Activated CD8-positive, alpha-beta T cell treated with anti-CD3 and anti-CD28 coated beads for 36 hours (primary cell): Measurements from ENCODE around the gene DNAH1. TPM values are rescaled to one million over a fixed set of nuclear protein-coding genes. Genes with fewer than 3 reads are reported as not detected.

ENCODE experiments used
- ATAC-seq: fragments of 200-7000 bp; cut with Tn5 transposase; one replicate; pipeline ENCODE4 v1.10.0; 2021; ENCODE audit warnings: mild to moderate bottlenecking, moderate library complexity
- CTCF ChIA-PET: fragments of 350-600 bp; sonication (Branson Sonifier 250); formaldehyde crosslinking; loops from one replicate; lab custom pipeline; 2021; ENCODE audit warnings: antibody characterized with exemption; lab: Charles Lee
- POLR2A ChIA-PET: fragments of 350-600 bp; sonication (Branson Sonifier 250); formaldehyde crosslinking; loops from one replicate; lab custom pipeline; 2021; ENCODE audit warnings: antibody characterized with exemption; lab: Charles Lee
- DNase-seq: peaks from one replicate; pipeline ENCODE4 v3.0.0-alpha.2; 2020
- H3K27ac Mint-ChIP-seq: one replicate; pipeline ENCODE4 v1.8.0; 2021; ENCODE audit warnings: mild to moderate bottlenecking, mixed read lengths
- H3K27me3 Mint-ChIP-seq: one replicate; pipeline ENCODE4 v1.8.0; 2021; ENCODE audit warnings: mixed read lengths
- H3K36me3 Mint-ChIP-seq: one replicate; pipeline ENCODE4 v1.8.0; 2021; ENCODE audit warnings: low read depth, mixed read lengths
- H3K4me1 Mint-ChIP-seq: one replicate; pipeline ENCODE4 v1.8.0; 2021; ENCODE audit warnings: low read depth, mixed read lengths
- H3K4me3 Mint-ChIP-seq: one replicate; pipeline ENCODE4 v1.8.0; 2021; ENCODE audit warnings: mild to moderate bottlenecking, moderate library complexity, mixed read lengths
- H3K9me3 Mint-ChIP-seq: one replicate; pipeline ENCODE4 v1.8.0; 2021; ENCODE audit warnings: mixed read lengths
- CTCF ChIP-seq: fragments of 200-600 bp; IDR thresholded peaks from one replicate; pipeline ENCODE4 v1.8.0; 2022; ENCODE audit warnings: antibody characterized with exemption, mild to moderate bottlenecking
- intact Hi-C: fragments of 100-400 bp; cut with micrococcal nuclease; formaldehyde crosslinking; loops from one replicate; pipeline ENCODE4 v1.10.0; 2022
- total RNA-seq, 2 experiments: library from RNA; stranded (reverse); gene quantifications; one replicate each; pipeline ENCODE4 v1.2.3, GENCODE V29; 2021

DNAH1 gene
- total RNA-seq, 2 experiments from 2014 or later = 9.2 to 10.2 TPM

GRCh38 chr3:52396907-52397591 is 80.9 kb downstream of the DNAH1 start:
- H3K4me1 Mint-ChIP-seq = no peaks in the 10 kb centered on the region
- no peak for ATAC-seq
- POLR2A ChIA-PET = interaction anchor here (0.8 to 1.7 kb wide), 3 partner anchors 8 to 12 kb away, joined by 3 to 7 read pairs (median 3); no protein-coding TSS in a partner anchor
- CTCF ChIA-PET = no interaction called here
- no peak for DNase-seq
- H3K36me3 Mint-ChIP-seq = peaks cover 7% of the 10 kb centered on the region
- intact Hi-C loops = no loop called here
- TF ChIP-seq CTCF = no peak
- no peaks in the 10 kb centered on the region for H3K27me3 Mint-ChIP-seq
- H3K27ac Mint-ChIP-seq = no peak overlapping the region
- H3K4me3 Mint-ChIP-seq = no peak overlapping the region
- H3K9me3 Mint-ChIP-seq = no peaks in the 10 kb centered on the region

GRCh38 chr3:52397676-52398399 is 81.7 kb downstream of the DNAH1 start:
- ChIA-PET CTCF (interaction anchor here (1.4 kb wide), 1 partner anchor 178 kb away, joined by 6 read pairs; no protein-coding TSS in a partner anchor), POLR2A (interaction anchor here (1.4 to 1.7 kb wide), 2 partner anchors 8 to 10 kb away, joined by 4 to 7 read pairs; no protein-coding TSS in a partner anchor)
- Mint-ChIP-seq H3K27ac (no peak overlapping the region), H3K36me3 (peaks cover 7% of the 10 kb centered on the region), H3K9me3 (no peaks in the 10 kb centered on the region), H3K27me3 (no peaks in the 10 kb centered on the region), H3K4me3 (no peak overlapping the region), H3K4me1 (no peaks in the 10 kb centered on the region)
- no peak for TF ChIP-seq CTCF
- ATAC-seq (no peak), DNase-seq (no peak)
- intact Hi-C loops = no loop called here

- Mint-ChIP-seq H3K36me3 (peaks cover 9% of the 10 kb centered on the region), H3K9me3 (no peaks in the 10 kb centered on the region), H3K27me3 (no peaks in the 10 kb centered on the region), H3K4me3 (no peak overlapping the region), H3K27ac (no peak overlapping the region), H3K4me1 (no peaks in the 10 kb centered on the region)
- POLR2A ChIA-PET = interaction anchor here (0.7 to 1.4 kb wide), 2 partner anchors 9 to 14 kb away, joined by 3 to 4 read pairs; no protein-coding TSS in a partner anchor
- DNase-seq (no peak), ATAC-seq (no peak)
- CTCF ChIA-PET = interaction anchor here (1.4 kb wide), 1 partner anchor 179 kb away, joined by 6 read pairs; no protein-coding TSS in a partner anchor
- intact Hi-C loops = no loop called here
- TF ChIP-seq CTCF = no peak
These were observed 82.6 kb downstream of the DNAH1 start for GRCh38 chr3:52398670-52399081.

- H3K36me3 Mint-ChIP-seq = peaks cover 14% of the 10 kb centered on the region
- H3K9me3 Mint-ChIP-seq = no peaks in the 10 kb centered on the region
- H3K4me3 Mint-ChIP-seq = no peak overlapping the region
- TF ChIP-seq CTCF = no peak
- ChIA-PET POLR2A (interaction anchor here (0.7 to 1.4 kb wide), 2 partner anchors 9 to 13 kb away, joined by 3 to 4 read pairs; no protein-coding TSS in a partner anchor), CTCF (interaction anchor here (0.9 kb wide), 1 partner anchor 13 kb away, joined by 3 read pairs; no protein-coding TSS in a partner anchor)
- no peak overlapping the region for H3K27ac Mint-ChIP-seq
- ATAC-seq (no peak), DNase-seq (no peak)
- H3K4me1 Mint-ChIP-seq = no peaks in the 10 kb centered on the region
- intact Hi-C loops = no loop called here
- H3K27me3 Mint-ChIP-seq = no peaks in the 10 kb centered on the region
These were observed 83.0 kb downstream of the DNAH1 start for GRCh38 chr3:52399131-52399530.
